ENCODE measurements around the gene AFF2.

The AFF2 gene

DNA sequence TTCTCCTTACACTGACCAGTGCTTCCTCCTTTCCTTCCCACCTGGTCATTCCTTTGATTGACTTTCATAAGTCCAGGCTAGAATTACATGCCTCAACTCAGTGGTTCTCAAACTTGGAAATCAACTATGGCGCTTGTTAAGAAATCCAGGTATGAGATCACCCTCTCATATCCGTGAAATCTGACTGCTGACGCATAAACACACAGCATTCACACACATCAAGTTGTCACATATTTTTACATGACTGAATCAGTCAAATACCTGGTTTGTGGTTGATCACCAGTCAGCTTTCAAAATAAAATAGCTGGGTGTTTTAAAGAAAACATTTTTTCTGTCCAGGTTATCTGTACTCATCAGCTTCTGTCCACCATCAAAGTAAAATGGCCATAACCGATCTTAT lies 433.5 kb downstream of the AFF2 start:
- no peak overlapping the region for H3K4me3 ChIP-seq (ENCODE audit: low read length)
- no peak for DNase-seq (ENCODE audit: low read depth, low spot score)

DNA sequence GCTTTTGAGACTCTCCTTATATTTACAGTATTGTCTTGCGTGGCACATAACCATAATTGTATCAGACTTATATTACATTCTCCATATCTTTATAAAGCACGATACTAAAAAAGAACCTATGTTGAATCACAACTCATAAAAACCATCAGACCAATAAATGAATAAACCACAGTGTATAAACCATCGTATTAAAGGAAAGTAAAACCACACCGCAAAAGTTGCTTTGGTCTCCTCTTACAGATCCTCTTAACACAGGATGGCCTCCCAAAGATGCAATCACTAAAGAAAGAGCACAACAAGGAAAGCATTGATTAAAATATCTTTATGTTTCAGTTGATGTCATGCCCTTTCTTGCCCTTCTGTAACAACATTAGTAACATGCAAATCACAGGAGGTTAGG lies 437.9 kb downstream of the AFF2 start:
- no peak overlapping the region for H3K4me3 ChIP-seq (ENCODE audit: low read length)
- DNase-seq (ENCODE audit: low read depth, low spot score) = no peak

DNA sequence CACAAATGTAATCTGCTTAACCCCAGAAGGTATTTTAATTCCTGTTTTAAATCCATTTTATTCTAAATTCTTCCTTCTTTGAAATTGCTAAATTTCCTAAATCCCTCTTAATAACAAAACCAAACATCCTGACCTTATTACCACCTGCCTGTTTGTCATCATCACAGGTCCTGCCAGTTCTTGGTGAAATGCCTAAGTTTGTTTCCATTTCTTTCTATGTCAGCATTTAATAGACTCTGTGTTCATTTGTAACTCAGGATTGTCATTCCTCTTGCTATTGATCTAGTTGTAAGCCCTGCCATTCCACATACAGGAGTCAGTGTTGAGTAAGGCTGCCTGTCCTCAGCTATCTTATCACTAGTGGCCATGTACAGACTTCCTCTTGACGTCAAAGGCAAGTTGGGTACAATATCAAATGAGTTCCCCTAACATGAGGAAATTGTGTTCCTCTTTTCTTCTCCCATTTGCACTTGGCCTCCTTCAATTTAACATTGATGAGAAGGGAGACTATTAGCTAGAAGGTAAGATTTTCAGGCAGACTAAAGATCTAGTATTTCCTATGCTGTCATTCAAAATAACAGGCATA lies 440.1 kb downstream of the AFF2 start:
- peak; percentile 4 for DNase-seq (ENCODE audit: low read depth, low spot score)
- H3K4me3 ChIP-seq (ENCODE audit: low read length) = no peak overlapping the region

DNA sequence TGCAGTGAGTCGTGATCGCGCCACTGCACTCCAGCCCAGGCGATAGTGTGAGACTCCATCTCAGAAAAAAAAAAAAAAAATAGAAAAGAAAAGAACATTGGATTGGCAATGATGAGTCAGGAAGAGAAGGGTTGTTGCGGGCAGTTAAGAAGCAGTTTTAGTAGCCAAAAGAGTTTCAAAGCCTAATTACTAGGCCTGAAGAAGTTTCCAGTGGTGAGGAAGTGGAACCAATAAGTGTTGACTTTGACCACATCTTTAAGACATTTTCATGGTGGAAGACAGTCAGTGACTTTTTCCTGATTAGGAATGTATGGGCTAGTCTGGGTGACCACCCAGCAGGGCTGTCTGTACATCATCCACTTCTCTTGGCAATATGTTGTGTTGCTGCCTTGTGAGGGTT lies 442.3 kb downstream of the AFF2 start:
- no peak for DNase-seq (ENCODE audit: low read depth, low spot score)
- H3K4me3 ChIP-seq (ENCODE audit: low read length) = no peak overlapping the region

DNA sequence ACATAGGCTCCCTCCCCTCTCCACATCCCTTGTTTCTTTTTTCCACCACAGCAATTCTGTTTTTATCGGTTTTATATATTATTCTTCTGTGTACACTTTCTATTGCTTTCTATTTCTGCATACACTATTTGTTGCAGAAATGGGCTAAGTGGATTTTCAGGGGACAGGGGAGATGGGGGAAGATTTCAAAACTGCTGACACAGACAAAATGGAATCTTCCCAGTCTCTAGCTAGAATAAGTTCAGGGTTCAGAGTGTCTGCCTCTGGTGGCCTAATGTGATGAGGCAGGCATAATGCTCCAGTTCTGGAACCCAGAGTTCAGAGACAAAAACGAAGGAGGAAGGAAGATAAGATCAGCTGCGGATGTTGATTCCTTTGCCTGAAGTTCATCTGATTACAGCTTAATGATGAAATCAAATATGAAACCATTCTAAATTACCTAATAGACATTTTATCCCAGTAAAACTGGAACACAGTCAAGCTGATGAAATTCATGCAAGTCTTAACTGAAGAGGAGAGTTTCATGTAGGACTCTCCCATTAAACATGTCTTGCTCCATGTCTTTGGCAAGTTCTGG lies 447.1 kb downstream of the AFF2 start:
- DNase-seq (ENCODE audit: low read depth, low spot score) = no peak
- no peak overlapping the region for H3K4me3 ChIP-seq (ENCODE audit: low read length)

DNA sequence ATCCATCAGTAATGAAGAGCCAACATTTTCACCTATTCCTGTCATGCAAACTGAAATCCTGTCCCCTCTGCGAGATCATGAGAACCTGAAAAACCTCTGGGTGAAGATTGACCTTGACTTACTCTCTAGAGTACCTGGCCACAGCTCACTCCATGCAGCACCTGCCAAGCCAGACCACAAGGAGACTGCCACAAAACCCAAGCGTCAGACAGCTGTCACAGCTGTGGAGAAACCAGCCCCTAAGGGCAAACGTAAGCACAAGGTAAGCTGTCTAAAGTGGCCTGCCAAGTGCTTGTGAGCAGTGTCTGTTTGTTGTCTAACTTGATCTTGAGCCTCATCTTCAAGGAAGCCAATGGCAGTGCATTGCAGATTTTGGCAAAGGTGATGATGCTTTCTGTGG lies 455.9 kb downstream of the AFF2 start:
- peak; percentile 40 for DNase-seq (ENCODE audit: low read depth, low spot score)
- no peak overlapping the region for H3K4me3 ChIP-seq (ENCODE audit: low read length)

DNA sequence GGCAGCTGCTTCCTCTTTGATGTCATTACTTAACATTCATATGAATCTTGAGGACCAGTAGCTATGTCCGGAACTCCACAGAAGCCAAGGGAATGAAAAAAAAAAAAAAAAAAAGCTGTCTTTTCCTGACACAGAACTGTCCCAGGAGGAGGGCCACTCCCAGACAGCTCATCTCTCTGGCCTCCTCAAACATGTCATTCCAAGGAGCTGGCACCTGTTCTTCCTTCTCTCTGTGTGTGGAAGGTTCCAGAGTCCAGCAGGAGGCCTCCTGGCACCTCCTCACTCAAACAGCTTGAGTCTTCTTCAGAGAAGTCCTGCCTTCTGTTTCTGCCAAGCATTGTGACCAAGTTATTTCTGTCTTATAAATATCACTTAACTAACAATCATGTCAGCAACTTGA lies 458.5 kb downstream of the AFF2 start:
- no peak overlapping the region for H3K4me3 ChIP-seq (ENCODE audit: low read length)
- DNase-seq (ENCODE audit: low read depth, low spot score) = no peak

DNA sequence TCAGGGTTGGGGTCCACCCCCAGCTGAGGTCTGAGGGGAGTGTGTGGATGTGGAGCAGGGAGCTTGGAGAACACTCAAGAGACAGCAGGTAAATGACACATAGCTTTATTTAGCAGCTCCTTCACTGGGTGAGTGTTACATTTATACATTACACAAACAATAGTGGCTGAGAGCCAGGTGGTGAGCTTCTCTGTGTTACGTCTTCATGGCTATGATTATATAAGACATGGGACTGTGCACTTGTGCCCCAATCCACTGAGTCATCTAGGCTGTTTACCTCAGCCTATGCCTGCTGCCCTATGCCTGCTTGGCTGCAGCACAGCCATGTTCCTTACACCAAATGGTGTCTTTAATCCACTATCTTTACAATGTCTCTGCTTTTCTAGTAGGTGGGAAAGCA lies 459.6 kb downstream of the AFF2 start:
- no peak overlapping the region for H3K4me3 ChIP-seq (ENCODE audit: low read length)
- DNase-seq (ENCODE audit: low read depth, low spot score) = no peak

DNA sequence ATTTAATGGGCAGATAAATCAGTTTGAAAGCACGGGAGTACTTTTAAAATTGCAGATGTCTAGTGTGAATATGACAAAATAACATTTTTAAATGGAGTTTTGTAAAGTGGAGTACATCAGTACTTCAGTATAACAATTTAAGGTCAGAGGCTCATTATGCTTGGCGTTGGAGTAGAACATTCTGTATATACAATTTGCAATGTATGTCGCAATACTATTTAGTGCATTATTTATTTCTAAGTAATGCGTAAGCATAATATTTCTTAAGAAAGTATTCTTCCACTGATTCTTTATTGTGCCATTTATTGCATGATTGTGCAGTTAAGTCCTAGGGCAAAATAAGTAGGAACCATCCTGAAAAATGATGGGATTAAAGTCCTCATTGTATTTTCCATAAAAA lies 461.6 kb downstream of the AFF2 start:
- no peak for DNase-seq (ENCODE audit: low read depth, low spot score)
- H3K4me3 ChIP-seq (ENCODE audit: low read length) = no peak overlapping the region

DNA sequence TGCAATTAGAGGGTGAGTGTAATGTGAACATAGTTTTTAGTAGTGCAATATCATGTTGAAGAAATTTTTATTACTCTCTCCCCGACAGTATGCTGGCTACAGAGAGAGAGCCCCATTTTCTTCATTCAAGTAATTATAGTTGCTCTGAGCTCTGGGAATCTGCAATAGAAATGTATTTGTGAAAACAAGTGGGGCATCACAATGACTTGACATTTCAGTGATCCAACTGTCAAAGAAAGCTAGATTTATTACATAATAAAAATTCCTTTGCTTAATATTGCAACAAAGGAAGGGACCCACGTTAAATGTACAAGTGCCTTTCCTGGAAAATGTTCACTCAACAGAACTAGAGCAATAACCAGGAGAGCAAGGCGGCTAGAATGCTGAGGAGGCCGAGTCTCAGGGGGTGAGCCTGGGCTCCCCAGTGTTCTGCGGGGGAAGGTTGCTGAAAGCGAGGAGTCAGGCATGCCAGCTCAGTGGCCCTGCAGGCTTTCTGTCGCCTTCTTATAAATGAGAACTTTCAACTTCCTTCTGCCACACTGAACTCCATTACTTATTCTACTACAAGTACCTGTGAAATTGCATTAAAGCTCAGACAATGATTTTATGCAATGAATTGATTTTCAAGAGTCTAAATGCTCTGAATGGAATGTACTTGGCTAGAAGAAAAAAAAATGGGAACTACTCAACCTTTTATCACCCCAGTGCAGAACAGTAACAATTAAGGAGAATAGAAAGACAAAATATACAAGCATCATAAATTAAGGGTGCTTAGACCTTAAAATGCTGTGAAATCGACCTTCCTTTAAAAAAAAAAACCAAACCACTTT lies 476.4 kb downstream of the AFF2 start:
- no peak overlapping the region for H3K4me3 ChIP-seq (ENCODE audit: low read length)
- no peak for DNase-seq (ENCODE audit: low read depth, low spot score)

DNA sequence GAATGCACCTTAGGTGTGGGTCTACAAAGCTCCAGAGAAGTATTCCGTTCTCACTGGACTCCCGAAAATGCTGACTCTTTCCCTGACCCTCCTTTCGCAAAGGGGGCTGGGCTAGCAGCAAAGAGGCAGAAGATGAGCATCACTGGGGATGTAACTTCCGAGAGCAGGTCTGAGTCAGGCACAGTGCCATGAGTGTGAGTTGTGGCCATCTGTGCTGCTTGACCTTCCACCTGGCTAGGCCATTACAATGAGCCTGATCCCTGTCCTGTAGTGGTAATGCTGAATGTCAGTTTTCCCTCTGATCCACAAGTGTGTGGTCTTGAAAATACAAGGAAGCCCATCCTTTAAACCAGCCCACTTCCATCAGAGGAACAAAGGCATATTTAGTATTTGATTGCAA lies 479.4 kb downstream of the AFF2 start:
- no peak for DNase-seq (ENCODE audit: low read depth, low spot score)
- H3K4me3 ChIP-seq (ENCODE audit: low read length) = no peak overlapping the region

DNA sequence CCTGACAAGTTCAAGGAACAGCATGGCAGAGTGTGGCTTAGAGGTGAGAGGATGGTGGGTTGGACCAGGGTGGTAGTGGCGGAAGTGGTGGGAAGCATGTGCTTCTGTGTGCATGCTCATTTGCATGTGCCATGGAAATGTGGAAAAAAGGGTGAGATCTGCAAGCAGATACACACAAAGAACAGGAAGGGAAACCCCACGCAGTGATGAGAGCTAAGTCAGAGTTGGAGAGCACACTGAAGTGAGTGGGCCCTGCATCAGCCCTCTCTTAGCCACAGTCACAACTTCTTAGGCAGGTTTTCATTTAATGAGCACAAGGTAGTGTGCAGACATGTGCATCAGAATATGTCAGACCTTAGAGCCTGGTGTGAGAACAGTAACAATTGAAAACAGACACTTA lies 483.8 kb downstream of the AFF2 start:
- H3K4me3 ChIP-seq (ENCODE audit: low read length) = no peak overlapping the region
- peak; percentile 16 for DNase-seq (ENCODE audit: low read depth, low spot score)

DNA sequence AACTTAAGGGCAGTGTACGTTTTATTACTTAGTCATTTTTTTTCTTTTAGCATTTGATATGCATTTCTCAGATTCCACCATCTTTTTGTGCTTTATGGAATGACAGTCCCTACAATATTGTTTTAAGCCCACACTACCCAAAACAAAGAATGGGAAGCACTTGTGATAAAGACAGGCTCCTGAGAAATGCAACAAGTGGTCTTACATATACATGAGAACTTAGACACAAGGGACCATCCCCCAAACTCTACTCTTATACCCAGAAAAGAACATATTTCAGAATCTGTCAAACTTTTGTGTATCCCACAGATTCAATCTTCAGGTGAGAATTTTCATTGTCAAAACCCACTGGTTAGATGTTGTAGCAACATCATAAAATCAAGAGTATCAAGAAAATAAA lies 491.1 kb downstream of the AFF2 start:
- no peak for DNase-seq (ENCODE audit: low read depth, low spot score)

DNA sequence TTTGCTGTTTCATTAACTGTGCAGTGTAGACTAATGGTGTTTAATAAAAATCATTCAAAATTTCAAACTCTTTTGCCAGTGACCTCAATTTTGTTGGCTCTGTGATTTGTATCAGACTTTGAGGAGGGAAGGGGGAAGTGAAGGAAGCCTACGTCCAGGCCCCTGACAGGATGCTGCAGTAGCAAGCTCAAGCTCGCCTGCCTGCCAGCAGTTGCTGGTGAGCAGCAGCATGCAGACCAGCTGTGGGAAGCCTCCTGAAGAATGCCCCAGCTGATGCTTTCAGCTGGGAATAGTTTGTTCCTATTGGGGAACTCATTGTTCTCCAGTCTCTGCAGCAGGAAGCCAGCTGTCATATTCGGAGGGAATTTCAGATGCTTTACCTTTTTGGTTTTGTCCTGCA lies 495.2 kb downstream of the AFF2 start:
- no peak overlapping the region for H3K4me3 ChIP-seq (ENCODE audit: low read length)
- DNase-seq (ENCODE audit: low read depth, low spot score) = no peak

More for the DNA sequence above, 491.1 kb downstream of the AFF2 start:
- no peak overlapping the region for H3K4me3 ChIP-seq (ENCODE audit: low read length)

DNA sequence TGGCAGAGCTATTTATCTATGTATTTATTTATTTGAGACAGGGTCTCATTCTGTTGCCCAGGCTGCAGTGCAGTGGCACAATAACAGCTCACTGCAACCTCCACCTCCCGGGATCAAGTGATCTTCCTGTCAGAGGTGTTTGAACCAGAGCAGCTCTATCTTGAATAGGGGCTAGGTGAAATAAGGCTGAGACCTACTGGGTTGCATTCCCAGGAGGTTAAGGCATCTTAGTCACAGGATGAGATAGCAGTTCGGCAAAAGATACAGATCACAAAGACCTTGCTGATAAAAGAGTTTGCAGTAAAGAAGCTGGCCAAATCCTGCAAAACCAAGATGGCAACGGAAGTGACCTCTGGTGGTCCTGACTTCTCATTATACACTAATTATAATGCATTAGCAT lies 501.9 kb downstream of the AFF2 start:
- H3K4me3 ChIP-seq (ENCODE audit: low read length) = no peak overlapping the region
- no peak for DNase-seq (ENCODE audit: low read depth, low spot score)

DNA sequence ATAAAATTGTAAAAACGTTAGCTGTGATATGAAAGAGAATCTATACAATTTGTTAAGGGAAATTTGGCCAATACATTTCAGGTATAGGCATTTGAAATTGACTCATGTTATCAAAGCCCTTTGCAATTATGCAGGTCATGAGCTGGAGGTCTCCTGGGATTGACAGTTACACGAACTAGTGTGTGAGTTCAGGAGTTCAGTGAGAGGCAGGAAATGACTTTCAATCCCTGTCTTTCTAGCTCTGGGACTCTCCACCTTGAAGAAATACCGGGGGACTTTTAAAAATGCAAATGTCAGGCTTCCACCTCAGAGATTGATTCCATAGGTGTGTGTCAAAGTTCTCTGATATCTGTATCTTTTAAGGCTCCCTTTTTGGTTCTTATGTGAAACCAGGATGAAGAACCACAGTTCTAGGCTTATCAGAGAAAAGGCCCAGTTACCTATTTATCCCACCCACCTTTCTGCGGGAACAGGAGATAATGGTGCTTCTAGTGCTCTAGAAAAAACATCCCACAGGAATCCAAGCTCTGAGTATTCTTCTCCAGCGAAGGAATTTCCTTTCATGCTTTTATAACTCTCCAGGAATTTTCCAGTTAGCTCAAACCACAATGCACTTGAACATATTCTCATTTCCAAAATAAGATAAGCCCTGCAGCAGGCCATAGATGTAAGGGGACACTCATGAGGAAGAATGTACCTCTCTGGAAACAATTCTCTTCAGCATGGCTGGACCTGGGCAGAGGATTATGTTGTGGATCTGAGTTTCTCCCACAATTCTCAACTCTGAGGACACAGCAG lies 503.6 kb downstream of the AFF2 start:
- H3K4me3 ChIP-seq (ENCODE audit: low read length) = no peak overlapping the region
- DNase-seq (ENCODE audit: low read depth, low spot score) = no peak

DNA sequence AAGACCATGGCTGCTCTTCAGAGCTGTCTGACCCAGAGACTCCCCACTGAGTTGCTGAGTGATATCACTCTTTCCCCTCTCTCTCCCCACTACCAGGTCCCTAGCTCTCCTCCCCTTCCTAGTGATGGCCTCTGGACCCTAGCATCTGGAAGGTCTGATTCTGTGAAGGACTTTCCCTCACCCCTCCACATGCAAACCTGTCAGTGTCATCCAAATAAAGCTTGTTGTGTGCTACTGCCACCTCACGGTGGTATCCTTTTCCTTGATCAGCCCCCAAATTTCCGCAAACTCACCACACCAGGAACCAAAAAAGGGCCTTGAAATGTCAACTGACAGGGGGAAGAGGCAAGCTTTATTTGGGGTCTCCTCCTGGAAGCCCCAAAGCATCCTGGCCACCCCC lies 504.5 kb downstream of the AFF2 start:
- no peak overlapping the region for H3K4me3 ChIP-seq (ENCODE audit: low read length)
- DNase-seq (ENCODE audit: low read depth, low spot score) = no peak

DNA sequence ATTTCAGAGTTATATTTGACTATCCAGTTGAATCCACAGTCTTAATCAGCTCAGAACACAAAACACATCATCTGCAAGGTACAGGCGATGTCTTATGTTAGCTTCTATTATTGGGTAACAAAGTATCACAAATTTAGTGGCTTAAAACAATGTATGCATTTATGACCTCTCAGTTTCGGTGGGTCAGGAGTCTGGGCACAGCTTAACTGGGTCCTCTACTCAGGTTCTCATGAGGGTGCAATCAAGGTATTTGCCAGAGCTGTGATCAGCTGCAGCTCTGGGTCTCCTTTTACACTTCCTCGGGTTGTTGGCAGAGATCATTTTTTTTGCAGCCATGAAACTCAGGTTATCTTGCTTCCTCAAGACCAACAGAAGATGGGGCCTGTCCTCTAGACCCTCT lies 505.8 kb downstream of the AFF2 start:
- DNase-seq (ENCODE audit: low read depth, low spot score) = no peak
- H3K4me3 ChIP-seq (ENCODE audit: low read length) = no peak overlapping the region

DNA sequence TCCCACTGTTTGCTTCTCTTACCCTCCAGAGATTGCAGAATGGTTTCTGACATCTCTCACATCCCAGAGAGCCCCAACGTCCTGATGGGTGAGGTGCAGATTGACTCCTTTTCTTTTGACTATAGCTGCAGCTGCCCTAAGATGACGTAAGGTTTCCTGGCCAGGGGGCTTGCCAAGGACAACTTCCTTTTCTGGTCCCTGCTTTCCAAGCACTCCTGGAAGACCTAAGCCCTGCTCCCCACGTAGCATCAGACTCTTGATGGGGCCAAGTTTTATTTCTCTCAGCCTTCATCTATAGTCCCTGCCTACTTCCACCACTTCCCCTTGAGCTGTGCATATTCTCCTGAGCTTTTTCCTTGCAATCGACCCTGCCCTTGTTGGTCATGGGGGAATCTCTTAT lies 507.0 kb downstream of the AFF2 start:
- no peak overlapping the region for H3K4me3 ChIP-seq (ENCODE audit: low read length)
- DNase-seq (ENCODE audit: low read depth, low spot score) = no peak

All from Jurkat, Clone E6-1 (cell line).